ENCODE results near the gene DUSP28. TPM values are rescaled to one million over a fixed set of nuclear protein-coding genes. Genes with fewer than 3 reads are reported as not detected.

The DUSP28 gene
- 4.9 and 6.4 TPM in 2 replicates for total RNA-seq
- long read RNA-seq, transcript DUSP28-202 (2 exons, 3,461 nt) = major isoform, 5 of 7 reads
- long read RNA-seq, partial matches to known transcripts = 0 of 7 reads
- long read RNA-seq, other reads (novel, unspliced or antisense) = 1 of 7 reads

GRCh38 chr2:240560084-240560479 is at the start of gene DUSP28:
Gene DUSP28, plus strand, starts transcription at chr2:240560357. Its CDS starts 328 bp downstream, at chr2:240560685.
- Mint-ChIP-seq H3K9me3 (ENCODE audit: low read depth) (no peaks in the 10 kb centered on the region), H3K4me3 (ENCODE audit: low read depth) (peak within 1 kb of the TSS; percentile 76), H3K27me3 (peaks cover 3% of the 10 kb centered on the region), H3K4me1 (ENCODE audit: low read depth) (peaks cover 13% of the 10 kb centered on the region), H3K27ac (peak within 1 kb of the TSS; percentile 82), H3K36me3 (ENCODE audit: insufficient read depth) (peaks cover 2% of the 10 kb centered on the region)
- TF ChIP-seq, protein P1, sequence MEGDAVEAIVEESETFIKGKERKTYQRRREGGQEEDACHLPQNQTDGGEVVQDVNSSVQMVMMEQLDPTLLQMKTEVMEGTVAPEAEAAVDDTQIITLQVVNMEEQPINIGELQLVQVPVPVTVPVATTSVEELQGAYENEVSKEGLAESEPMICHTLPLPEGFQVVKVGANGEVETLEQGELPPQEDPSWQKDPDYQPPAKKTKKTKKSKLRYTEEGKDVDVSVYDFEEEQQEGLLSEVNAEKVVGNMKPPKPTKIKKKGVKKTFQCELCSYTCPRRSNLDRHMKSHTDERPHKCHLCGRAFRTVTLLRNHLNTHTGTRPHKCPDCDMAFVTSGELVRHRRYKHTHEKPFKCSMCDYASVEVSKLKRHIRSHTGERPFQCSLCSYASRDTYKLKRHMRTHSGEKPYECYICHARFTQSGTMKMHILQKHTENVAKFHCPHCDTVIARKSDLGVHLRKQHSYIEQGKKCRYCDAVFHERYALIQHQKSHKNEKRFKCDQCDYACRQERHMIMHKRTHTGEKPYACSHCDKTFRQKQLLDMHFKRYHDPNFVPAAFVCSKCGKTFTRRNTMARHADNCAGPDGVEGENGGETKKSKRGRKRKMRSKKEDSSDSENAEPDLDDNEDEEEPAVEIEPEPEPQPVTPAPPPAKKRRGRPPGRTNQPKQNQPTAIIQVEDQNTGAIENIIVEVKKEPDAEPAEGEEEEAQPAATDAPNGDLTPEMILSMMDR (IDR thresholded peaks at IDR 0.05; ENCODE audit: unreplicated experiment) = no peak
- peak; percentile 71 for DNase-seq (ENCODE audit: low spot score, unreplicated experiment)

- no peaks in the 10 kb centered on the region for H3K27me3 Mint-ChIP-seq
- no peak overlapping the region for H3K4me3 Mint-ChIP-seq (ENCODE audit: low read depth)
- no peak overlapping the region for H3K27ac Mint-ChIP-seq
- peaks cover 1% of the 10 kb centered on the region for H3K4me1 Mint-ChIP-seq (ENCODE audit: low read depth)
- peaks cover 6% of the 10 kb centered on the region for H3K36me3 Mint-ChIP-seq (ENCODE audit: insufficient read depth)
- H3K9me3 Mint-ChIP-seq (ENCODE audit: low read depth) = no peaks in the 10 kb centered on the region
- DNase-seq (ENCODE audit: low spot score, unreplicated experiment) = no peak
- TF ChIP-seq, protein P1 (IDR thresholded peaks at IDR 0.05; ENCODE audit: unreplicated experiment) = no peak
Observed at GRCh38 chr2:240510513-240511210, 49.5 kb upstream of the DUSP28 start.

GRCh38 chr2:240511351-240512108 is 48.6 kb upstream of the DUSP28 start:
- peaks cover 1% of the 10 kb centered on the region for H3K4me1 Mint-ChIP-seq (ENCODE audit: low read depth)
- no peak overlapping the region for H3K27ac Mint-ChIP-seq
- TF ChIP-seq, protein P1 (IDR thresholded peaks at IDR 0.05; ENCODE audit: unreplicated experiment) = no peak
- H3K27me3 Mint-ChIP-seq = no peaks in the 10 kb centered on the region
- H3K9me3 Mint-ChIP-seq (ENCODE audit: low read depth) = no peaks in the 10 kb centered on the region
- H3K4me3 Mint-ChIP-seq (ENCODE audit: low read depth) = no peak overlapping the region
- DNase-seq (ENCODE audit: low spot score, unreplicated experiment) = peak; percentile 5
- peaks cover 6% of the 10 kb centered on the region for H3K36me3 Mint-ChIP-seq (ENCODE audit: insufficient read depth)

DNA sequence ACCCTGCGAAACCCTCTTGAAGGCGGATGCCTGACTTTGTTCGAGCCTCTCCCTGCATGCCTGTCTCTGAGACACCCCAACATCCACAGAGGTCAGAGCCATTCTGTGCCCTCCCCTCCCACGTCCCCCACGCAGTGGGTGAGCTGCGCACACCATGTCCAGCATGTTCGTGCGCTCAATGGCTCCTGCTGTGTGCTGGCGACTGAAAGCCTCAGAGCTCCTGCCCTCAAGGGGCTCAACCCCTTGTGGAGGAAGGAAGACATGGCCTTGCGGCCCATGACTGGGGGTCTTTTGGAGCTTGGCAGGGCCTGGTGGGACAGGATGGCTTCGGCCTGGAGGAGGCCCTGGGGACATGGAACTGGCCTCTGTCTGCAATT is 48.1 kb upstream of the DUSP28 start:
- H3K27me3 Mint-ChIP-seq = no peaks in the 10 kb centered on the region
- no peak overlapping the region for H3K27ac Mint-ChIP-seq
- DNase-seq (ENCODE audit: low spot score, unreplicated experiment) = no peak
- H3K9me3 Mint-ChIP-seq (ENCODE audit: low read depth) = no peaks in the 10 kb centered on the region
- peaks cover 1% of the 10 kb centered on the region for H3K4me1 Mint-ChIP-seq (ENCODE audit: low read depth)
- no peak overlapping the region for H3K4me3 Mint-ChIP-seq (ENCODE audit: low read depth)
- peaks cover 8% of the 10 kb centered on the region for H3K36me3 Mint-ChIP-seq (ENCODE audit: insufficient read depth)
- TF ChIP-seq, protein P1 (IDR thresholded peaks at IDR 0.05; ENCODE audit: unreplicated experiment) = no peak

DNA sequence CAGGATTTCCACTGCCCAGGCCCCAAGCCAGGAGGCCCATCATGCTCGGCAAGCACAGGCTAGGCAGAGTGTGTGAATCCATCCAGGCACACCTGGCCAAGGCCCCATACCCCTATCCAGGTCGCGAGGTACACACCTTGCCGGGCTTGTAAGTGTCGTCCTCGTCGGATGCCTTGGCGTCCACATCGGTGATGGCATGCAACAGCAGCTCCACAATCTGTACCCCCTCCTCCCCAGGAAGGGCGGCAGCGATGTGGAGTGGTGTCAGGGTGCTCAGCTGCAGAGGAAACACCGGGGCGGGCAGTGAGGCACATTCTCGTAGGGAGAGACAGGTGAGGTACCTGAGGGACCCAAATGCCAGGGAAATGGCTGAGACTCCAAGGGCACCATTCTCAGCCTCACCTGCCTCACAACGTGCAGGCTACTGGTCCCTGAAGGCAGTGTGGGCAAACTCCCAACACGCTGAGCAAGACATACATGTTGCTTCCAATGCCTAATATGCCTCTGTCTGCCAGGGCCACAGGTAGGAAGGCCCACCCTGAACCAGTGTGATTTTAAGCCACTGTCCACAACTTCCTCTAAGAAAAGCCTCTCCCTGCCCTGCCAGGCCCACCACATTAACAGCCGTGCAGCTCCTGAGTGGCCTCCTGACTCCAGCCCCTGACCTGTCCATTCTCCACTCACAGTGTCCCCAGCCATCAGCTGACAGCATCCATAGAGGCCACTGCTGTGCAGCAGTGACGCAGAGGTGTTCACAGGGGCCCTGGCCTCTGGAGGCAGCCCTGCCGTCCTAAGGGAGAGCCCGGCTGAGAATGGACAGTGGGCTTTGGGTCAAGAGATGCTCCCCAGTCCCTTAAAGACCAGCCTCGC is 47.3 kb upstream of the DUSP28 start:
- DNase-seq (ENCODE audit: low spot score, unreplicated experiment) = peak; percentile 7
- H3K27me3 Mint-ChIP-seq = no peaks in the 10 kb centered on the region
- peaks cover 1% of the 10 kb centered on the region for H3K4me1 Mint-ChIP-seq (ENCODE audit: low read depth)
- no peak overlapping the region for H3K4me3 Mint-ChIP-seq (ENCODE audit: low read depth)
- H3K9me3 Mint-ChIP-seq (ENCODE audit: low read depth) = no peaks in the 10 kb centered on the region
- H3K27ac Mint-ChIP-seq = no peak overlapping the region
- TF ChIP-seq, protein P1 (IDR thresholded peaks at IDR 0.05; ENCODE audit: unreplicated experiment) = no peak
- H3K36me3 Mint-ChIP-seq (ENCODE audit: insufficient read depth) = peaks cover 8% of the 10 kb centered on the region

Data from progenitor cell of endocrine pancreas (in vitro differentiated cells).